ENCODE data around the gene HS3ST5. TPM values are rescaled to one million over a fixed set of nuclear protein-coding genes. Genes with fewer than 3 reads are reported as not detected.

HS3ST5 gene
- total RNA-seq = under 1 TPM in 1 of 2 donors, not detected in 1; 0.34 TPM

- Histone ChIP-seq H3K27ac (no peak within 1 kb of the TSS), H3K9me3 (no peaks in the 10 kb centered on the region), H3K4me3 (peak within 1 kb of the TSS; percentile 29 to 30), H3K27me3 (replicated peaks; ENCODE audit: insufficient read depth) (peaks cover 7% of the 10 kb centered on the region), H3K4me1 (replicated peaks) (peaks cover 3% of the 10 kb centered on the region), H3K36me3 (no peaks in the 10 kb centered on the region)
- TF ChIP-seq CTCF (IDR thresholded peaks at IDR 0.05) (no peak), POLR2AphosphoS5 (IDR thresholded peaks at IDR 0.05) (no peak), POLR2A (IDR thresholded peaks at IDR 0.05) (no peak)
- no peak for DNase-seq (ENCODE audit: low spot score)
- intact Hi-C loops (cut with DNase I) = no loop called here
- under 1% methylated on average over 46 of the region's 73 CpGs for WGBS
These were observed at the start of gene HS3ST5 for GRCh38 chr6:114342826-114343781. Gene HS3ST5 (minus strand): TSS chr6:114343023. CDS start chr6:114062845, 280,178 bp downstream.

GRCh38 chr6:114390176-114390575, 47.4 kb upstream of the HS3ST5 start:
- Histone ChIP-seq H3K9me3 (no peaks in the 10 kb centered on the region), H3K4me1 (replicated peaks) (no peaks in the 10 kb centered on the region), H3K4me3 (no peak overlapping the region), H3K27ac (no peak overlapping the region), H3K36me3 (no peaks in the 10 kb centered on the region), H3K27me3 (replicated peaks; ENCODE audit: insufficient read depth) (no peaks in the 10 kb centered on the region)
- WGBS = 89% methylated on average over 2 of the region's 2 CpGs
- no peak for DNase-seq (ENCODE audit: low spot score)
- intact Hi-C loops (cut with DNase I) = no loop called here
- TF ChIP-seq POLR2AphosphoS5 (IDR thresholded peaks at IDR 0.05) (no peak), POLR2A (IDR thresholded peaks at IDR 0.05) (no peak), CTCF (IDR thresholded peaks at IDR 0.05) (no peak)

- H3K27ac ChIP-seq = no peak overlapping the region
- intact Hi-C loops (cut with DNase I) = no loop called here
- no peak overlapping the region for H3K4me3 ChIP-seq
- no peaks in the 10 kb centered on the region for H3K27me3 ChIP-seq (replicated peaks; ENCODE audit: insufficient read depth)
- H3K4me1 ChIP-seq (replicated peaks) = no peaks in the 10 kb centered on the region
- no peak for DNase-seq (ENCODE audit: low spot score)
- TF ChIP-seq POLR2A (IDR thresholded peaks at IDR 0.05) = no peak
- TF ChIP-seq CTCF (IDR thresholded peaks at IDR 0.05) = no peak
- TF ChIP-seq POLR2AphosphoS5 (IDR thresholded peaks at IDR 0.05) = no peak
- no peaks in the 10 kb centered on the region for H3K9me3 ChIP-seq
- no peaks in the 10 kb centered on the region for H3K36me3 ChIP-seq
These were observed 46.3 kb upstream of the HS3ST5 start for GRCh38 chr6:114389111-114389510.

GRCh38 chr6:114382406-114382805, 39.6 kb upstream of the HS3ST5 start:
- H3K27ac ChIP-seq = no peak overlapping the region

More at GRCh38 chr6:114382406-114382805, 39.6 kb upstream of the HS3ST5 start:
- TF ChIP-seq CTCF (IDR thresholded peaks at IDR 0.05) (no peak), POLR2AphosphoS5 (IDR thresholded peaks at IDR 0.05) (no peak), POLR2A (IDR thresholded peaks at IDR 0.05) (no peak)
- Histone ChIP-seq H3K9me3 (no peaks in the 10 kb centered on the region), H3K4me1 (replicated peaks) (no peaks in the 10 kb centered on the region), H3K36me3 (no peaks in the 10 kb centered on the region), H3K4me3 (no peak overlapping the region), H3K27me3 (replicated peaks; ENCODE audit: insufficient read depth) (no peaks in the 10 kb centered on the region)
- intact Hi-C loops (cut with DNase I) = no loop called here
- DNase-seq (ENCODE audit: low spot score) = no peak
- 66% methylated on average over 1 of the region's 1 CpG for WGBS

Data from prostate gland (tissue), 2 donors.